ENCODE measurements around the gene MRPL51.

- TF ChIP-seq, protein P1, sequence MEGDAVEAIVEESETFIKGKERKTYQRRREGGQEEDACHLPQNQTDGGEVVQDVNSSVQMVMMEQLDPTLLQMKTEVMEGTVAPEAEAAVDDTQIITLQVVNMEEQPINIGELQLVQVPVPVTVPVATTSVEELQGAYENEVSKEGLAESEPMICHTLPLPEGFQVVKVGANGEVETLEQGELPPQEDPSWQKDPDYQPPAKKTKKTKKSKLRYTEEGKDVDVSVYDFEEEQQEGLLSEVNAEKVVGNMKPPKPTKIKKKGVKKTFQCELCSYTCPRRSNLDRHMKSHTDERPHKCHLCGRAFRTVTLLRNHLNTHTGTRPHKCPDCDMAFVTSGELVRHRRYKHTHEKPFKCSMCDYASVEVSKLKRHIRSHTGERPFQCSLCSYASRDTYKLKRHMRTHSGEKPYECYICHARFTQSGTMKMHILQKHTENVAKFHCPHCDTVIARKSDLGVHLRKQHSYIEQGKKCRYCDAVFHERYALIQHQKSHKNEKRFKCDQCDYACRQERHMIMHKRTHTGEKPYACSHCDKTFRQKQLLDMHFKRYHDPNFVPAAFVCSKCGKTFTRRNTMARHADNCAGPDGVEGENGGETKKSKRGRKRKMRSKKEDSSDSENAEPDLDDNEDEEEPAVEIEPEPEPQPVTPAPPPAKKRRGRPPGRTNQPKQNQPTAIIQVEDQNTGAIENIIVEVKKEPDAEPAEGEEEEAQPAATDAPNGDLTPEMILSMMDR (IDR thresholded peaks at IDR 0.05; ENCODE audit: poor library complexity, severe bottlenecking), result no peak
- TF ChIP-seq RAD21 (conservative IDR thresholded peaks at IDR 0.05) (no peak), EZH2 (IDR thresholded peaks at IDR 0.05; ENCODE audit: borderline replicate concordance, insufficient read depth, low read length, poor library complexity, severe bottlenecking) (no peak), POLR2AphosphoS5 (IDR thresholded peaks at IDR 0.05) (no peak), TAF1 (IDR thresholded peaks at IDR 0.05; ENCODE audit: low read depth) (no peak), EP300 (conservative IDR thresholded peaks at IDR 0.05; ENCODE audit: poor library complexity, severe bottlenecking) (no peak), MXI1 (conservative IDR thresholded peaks at IDR 0.05; ENCODE audit: poor library complexity, severe bottlenecking) (no peak), REST (IDR thresholded peaks at IDR 0.05; ENCODE audit: borderline replicate concordance) (no peak)
These were observed 15.0 kb upstream of the MRPL51 start for GRCh38 chr12:6508087-6508486.

All from neural cell (in vitro differentiated cells).